ENCODE data around the gene BET1L.
"Not testable (repeated sequence)": the region's sequence is repeated elsewhere in the genome, so short reads cannot be mapped to it uniquely, and the experiment has no call there.

GRCh38 chr11:238346-238745, 31.1 kb upstream of the BET1L start:
- TF ChIP-seq RAD21 (IDR thresholded peaks at IDR 0.05; ENCODE audit: low read length); NRF1 (IDR thresholded peaks at IDR 0.05; ENCODE audit: low read depth, low read length); FOXJ3 (CRISPR knock-in tag; IDR thresholded peaks at IDR 0.05); CTCF (IDR thresholded peaks at IDR 0.05); CHD2 (IDR thresholded peaks at IDR 0.05; ENCODE audit: low read length, partially characterized antibody); MEF2A (IDR thresholded peaks at IDR 0.05; ENCODE audit: borderline replicate concordance, low read depth); MXI1 (IDR thresholded peaks at IDR 0.05; ENCODE audit: low read depth, low read length); POLR2AphosphoS5 (IDR thresholded peaks at IDR 0.05; ENCODE audit: low read depth, low read length): not testable (repeated sequence)
